Measurements from ENCODE around the gene NAXD. TPM values are rescaled to one million over a fixed set of nuclear protein-coding genes. Genes with fewer than 3 reads are reported as not detected.

NAXD gene
- total and polyA plus RNA-seq, 2 experiments from 2014 or later, result 16.9 to 18.5 TPM

GRCh38 chr13:110662091-110662490, 46.7 kb downstream of the NAXD start:
- H3K4me3 ChIP-seq, result no peak overlapping the region
- no peak overlapping the region for H3K27ac Mint-ChIP-seq
- TF ChIP-seq JUNB (IDR thresholded peaks at IDR 0.05; ENCODE audit: unreplicated experiment), result no peak
- no peak for TF ChIP-seq POLR2AphosphoS5 (IDR thresholded peaks at IDR 0.05; ENCODE audit: low read depth)
- H3K36me3 Mint-ChIP-seq (ENCODE audit: low read depth), result peaks cover 92% of the 10 kb centered on the region
- peaks cover 25% of the 10 kb centered on the region for H3K36me3 ChIP-seq (ENCODE audit: insufficient read depth)
- no peak overlapping the region for H3K27ac ChIP-seq (ENCODE audit: low read depth)
- no peaks in the 10 kb centered on the region for H3K79me2 ChIP-seq (replicated peaks; ENCODE audit: insufficient read depth)
- H3K4me1 ChIP-seq (ENCODE audit: insufficient read depth), result no peaks in the 10 kb centered on the region
- DNase-seq (ENCODE audit: low spot score), result no peak
- H3K27me3 Mint-ChIP-seq (ENCODE audit: insufficient read depth, low read depth, poor library complexity), result peaks cover 5% of the 10 kb centered on the region
- no peak overlapping the region for H2AFZ ChIP-seq
- no peaks in the 10 kb centered on the region for H3F3A ChIP-seq (replicated peaks; ENCODE audit: low read depth)
- no peak overlapping the region for H3K4me3 Mint-ChIP-seq
- H3K4me1 Mint-ChIP-seq, result 0 out of 3 replicates have a peak, but pooled peaks cover 3% of the 10 kb centered on the region
- no peak overlapping the region for H3K4me2 ChIP-seq
- H3K9me3 Mint-ChIP-seq, result peaks cover 43% of the 10 kb centered on the region
- H3K9me2 ChIP-seq (ENCODE audit: insufficient read depth), result no peaks in the 10 kb centered on the region
- no peaks in the 10 kb centered on the region for H3K27me3 ChIP-seq (ENCODE audit: insufficient read depth)
- H4K20me1 ChIP-seq (replicated peaks; ENCODE audit: insufficient read depth), result no peaks in the 10 kb centered on the region
- ATAC-seq, result no peak

DNA sequence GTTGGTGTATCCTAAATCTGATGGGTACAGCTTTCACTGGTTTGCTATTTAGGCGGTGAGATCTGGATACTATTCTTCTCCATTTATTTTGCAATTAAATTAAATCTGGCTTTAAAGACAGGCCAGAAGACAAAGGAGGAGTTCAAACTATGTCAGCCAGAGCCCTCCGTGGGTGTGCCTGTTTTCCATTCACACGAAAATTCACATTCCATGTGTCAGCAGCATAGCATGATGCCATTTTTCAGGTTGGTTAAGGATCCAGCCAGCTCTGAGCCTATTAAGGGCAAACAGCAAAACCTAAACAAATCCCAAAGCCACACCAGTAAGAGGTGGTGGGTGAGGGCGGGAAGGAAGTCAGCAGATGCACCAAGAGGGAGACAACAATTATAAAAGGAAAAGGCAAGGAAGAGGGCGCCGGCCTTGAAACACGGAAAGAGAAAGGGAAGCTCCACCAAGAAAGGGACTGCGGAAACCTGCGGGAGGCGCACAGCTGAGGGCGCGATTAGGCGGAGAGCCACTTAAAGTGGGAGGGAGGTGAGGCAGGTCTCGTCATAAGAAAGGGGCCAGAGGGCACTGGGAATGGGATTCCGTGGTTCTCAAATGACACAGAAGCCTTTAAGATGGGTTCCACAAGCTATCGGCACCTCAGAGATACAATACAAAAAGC, 47.6 kb downstream of the NAXD start:
- H3K9me2 ChIP-seq (ENCODE audit: insufficient read depth), result no peaks in the 10 kb centered on the region
- H3K36me3 ChIP-seq (ENCODE audit: insufficient read depth), result peaks cover 27% of the 10 kb centered on the region
- H3K4me3 Mint-ChIP-seq, result no peak overlapping the region
- no peaks in the 10 kb centered on the region for H4K20me1 ChIP-seq (replicated peaks; ENCODE audit: insufficient read depth)
- DNase-seq (ENCODE audit: low spot score), result peak; percentile 42
- no peaks in the 10 kb centered on the region for H3K79me2 ChIP-seq (replicated peaks; ENCODE audit: insufficient read depth)
- H2AFZ ChIP-seq, result no peak overlapping the region
- peaks cover 5% of the 10 kb centered on the region for H3K27me3 Mint-ChIP-seq (ENCODE audit: insufficient read depth, low read depth, poor library complexity)
- H3K27ac ChIP-seq (ENCODE audit: low read depth), result no peak overlapping the region
- H3K4me3 ChIP-seq, result no peak overlapping the region
- H3K9me3 Mint-ChIP-seq, result peaks cover 42% of the 10 kb centered on the region
- no peak overlapping the region for H3K4me2 ChIP-seq
- TF ChIP-seq NANOG (IDR thresholded peaks at IDR 0.05; ENCODE audit: borderline replicate concordance) (no peak), CTCF (conservative IDR thresholded peaks at IDR 0.05; ENCODE audit: low read depth in 2 of 2) (0 out of 4 replicates have a peak, but pooled peaks of 1 of the 2 experiments have one; percentile 8), EZH2 (IDR thresholded peaks at IDR 0.05; ENCODE audit: low read depth, unreplicated experiment) (no peak), CREB1 (CRISPR knock-in tag; IDR thresholded peaks at IDR 0.05; ENCODE audit: low read depth) (no peak), POLR2AphosphoS5 (IDR thresholded peaks at IDR 0.05; ENCODE audit: low read depth) (no peak)
- TF ChIP-seq, protein P1, sequence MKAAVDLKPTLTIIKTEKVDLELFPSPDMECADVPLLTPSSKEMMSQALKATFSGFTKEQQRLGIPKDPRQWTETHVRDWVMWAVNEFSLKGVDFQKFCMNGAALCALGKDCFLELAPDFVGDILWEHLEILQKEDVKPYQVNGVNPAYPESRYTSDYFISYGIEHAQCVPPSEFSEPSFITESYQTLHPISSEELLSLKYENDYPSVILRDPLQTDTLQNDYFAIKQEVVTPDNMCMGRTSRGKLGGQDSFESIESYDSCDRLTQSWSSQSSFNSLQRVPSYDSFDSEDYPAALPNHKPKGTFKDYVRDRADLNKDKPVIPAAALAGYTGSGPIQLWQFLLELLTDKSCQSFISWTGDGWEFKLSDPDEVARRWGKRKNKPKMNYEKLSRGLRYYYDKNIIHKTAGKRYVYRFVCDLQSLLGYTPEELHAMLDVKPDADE (IDR thresholded peaks at IDR 0.05), result no peak
- no peaks in the 10 kb centered on the region for H3K27me3 ChIP-seq (ENCODE audit: insufficient read depth)
- H3K27ac Mint-ChIP-seq, result 0 out of 2 replicates have a peak overlapping the region, but pooled peaks have one; percentile 23
- no peaks in the 10 kb centered on the region for H3K4me1 ChIP-seq (ENCODE audit: insufficient read depth)
- H3F3A ChIP-seq (replicated peaks; ENCODE audit: low read depth), result no peaks in the 10 kb centered on the region
- peaks cover 92% of the 10 kb centered on the region for H3K36me3 Mint-ChIP-seq (ENCODE audit: low read depth)
- ATAC-seq, result peak; percentile 50; the same call in 2 of the 3 replicates
- peaks cover 8% of the 10 kb centered on the region; the same call in 1 of the 3 replicates for H3K4me1 Mint-ChIP-seq

All from GM23338 (cell line).